DMS153 treated with DMSO at 0.1 percent for 48 hours (cell line): ENCODE results near the gene C4B.
"Not testable (repeated sequence)": the region's sequence is repeated elsewhere in the genome, so short reads cannot be mapped to it uniquely, and the experiment has no call there.

Experiments used
- DNase-seq: peaks from one replicate; lab custom pipeline; 2025; ENCODE audit not compliant: unreplicated experiment; lab: John Stamatoyannopoulos, UW

Gene C4B

DNA sequence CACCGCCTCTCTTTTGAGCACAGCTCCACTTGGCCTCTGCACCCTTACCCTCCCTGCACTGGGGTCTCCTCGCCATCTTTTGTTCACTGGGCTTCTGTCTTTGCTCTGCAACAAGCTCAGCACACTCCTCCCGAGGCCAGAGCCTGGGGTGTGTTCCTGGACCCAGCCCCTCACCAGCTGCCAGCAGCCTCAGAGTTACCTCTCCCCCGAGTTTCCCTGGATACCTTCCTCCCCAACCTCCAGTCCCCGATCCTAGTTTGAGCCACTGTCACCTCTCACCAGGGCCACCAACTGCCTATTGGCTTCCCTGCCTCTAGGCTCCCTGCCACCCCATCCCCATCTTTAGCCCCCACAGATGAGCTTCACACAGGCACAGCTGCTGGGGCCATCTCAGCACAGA lies 36.0 kb downstream of the C4B start:
- DNase-seq: no peak

DNA sequence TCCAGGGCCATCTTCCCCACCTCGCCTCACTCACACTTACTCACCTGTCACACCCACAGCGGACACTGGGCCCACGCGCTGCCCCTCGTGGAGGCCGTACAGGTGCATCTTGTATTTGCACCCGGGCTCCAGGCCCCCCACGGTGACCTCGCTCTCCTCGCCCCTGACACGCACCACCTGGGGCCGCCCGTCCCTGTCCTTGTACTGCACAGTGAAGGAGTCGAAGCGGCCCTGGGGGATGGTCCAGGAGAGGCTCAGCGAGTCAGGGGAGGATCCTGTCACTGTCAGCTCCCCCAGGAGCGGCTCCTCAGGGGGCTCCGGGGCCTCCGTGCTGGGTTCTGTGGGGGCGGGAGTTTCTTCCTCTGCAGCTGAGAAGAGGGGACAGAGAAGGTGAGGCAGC lies 38.0 kb downstream of the C4B start:
- not testable (repeated sequence) for DNase-seq

GRCh38 chr6:32053314-32053713 lies 38.7 kb downstream of the C4B start:
- not testable (repeated sequence) for DNase-seq

GRCh38 chr6:32055756-32056155 lies 41.2 kb downstream of the C4B start:
- DNase-seq: not testable (repeated sequence)

GRCh38 chr6:32056254-32056653 lies 41.7 kb downstream of the C4B start:
- no peak for DNase-seq

DNA sequence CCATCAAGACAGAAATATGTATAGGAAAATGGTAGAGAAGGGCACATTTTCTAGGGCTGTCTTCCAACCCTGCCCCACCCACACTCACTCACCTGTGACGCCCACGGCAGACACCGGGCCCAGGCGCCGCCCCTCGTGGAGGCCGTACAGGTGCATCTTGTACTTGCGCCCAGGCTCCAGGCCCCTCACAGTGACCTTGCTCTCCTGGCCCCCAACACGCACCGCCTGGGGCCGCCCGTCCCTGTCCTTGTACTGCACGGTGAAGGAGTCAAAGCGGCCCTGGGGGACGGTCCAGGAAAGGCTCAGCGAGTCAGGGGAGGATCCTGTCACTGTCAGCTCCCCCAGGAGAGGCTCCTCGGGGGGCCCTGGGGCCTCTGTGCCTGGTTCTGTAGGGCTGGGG lies 43.4 kb downstream of the C4B start:
- no peak for DNase-seq

DNA sequence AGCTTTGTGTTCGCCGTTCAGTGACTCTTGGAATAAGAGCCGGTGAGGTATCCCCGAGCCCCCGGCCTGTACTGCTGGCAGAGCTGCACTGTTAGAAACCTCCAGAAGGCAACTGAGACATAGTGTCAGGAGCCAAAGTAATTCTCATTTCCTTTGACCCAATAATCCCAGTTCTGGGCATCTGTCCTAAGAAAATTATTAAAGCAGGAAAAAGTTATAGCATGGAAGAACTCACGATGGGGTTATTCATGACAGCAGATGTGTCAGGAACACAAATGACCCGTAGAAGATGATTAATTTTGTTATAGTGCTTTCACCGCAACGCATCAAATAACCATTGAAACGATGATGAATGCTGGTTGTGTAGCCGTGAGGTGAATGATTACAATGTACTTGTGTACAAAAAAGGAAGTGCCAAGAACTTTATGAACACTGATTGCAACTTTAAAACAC lies 43.9 kb downstream of the C4B start:
- no peak for DNase-seq

- DNase-seq: no peak
Observed at GRCh38 chr6:32060966-32061655, 46.5 kb downstream of the C4B start.

DNA sequence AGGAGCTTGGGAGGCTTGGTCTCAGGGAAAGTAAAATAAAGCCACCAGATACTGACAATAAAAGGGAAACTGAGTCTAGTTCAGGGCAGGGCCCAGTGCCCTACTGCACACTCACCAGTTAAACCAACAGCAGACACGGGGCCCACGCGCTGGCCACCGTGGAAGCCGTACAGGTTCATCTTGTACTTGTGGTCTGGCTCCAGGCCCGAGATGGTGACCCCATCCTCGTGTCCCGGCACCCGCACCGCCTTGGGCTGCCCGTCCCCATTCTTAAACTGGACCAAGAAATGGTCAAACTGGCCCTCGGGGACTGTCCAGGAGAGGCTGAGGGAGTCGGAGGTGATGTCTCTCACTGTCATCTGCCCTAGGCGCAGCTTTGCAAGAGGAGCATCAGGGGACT lies 50.1 kb downstream of the C4B start:
- DNase-seq: no peak

DNA sequence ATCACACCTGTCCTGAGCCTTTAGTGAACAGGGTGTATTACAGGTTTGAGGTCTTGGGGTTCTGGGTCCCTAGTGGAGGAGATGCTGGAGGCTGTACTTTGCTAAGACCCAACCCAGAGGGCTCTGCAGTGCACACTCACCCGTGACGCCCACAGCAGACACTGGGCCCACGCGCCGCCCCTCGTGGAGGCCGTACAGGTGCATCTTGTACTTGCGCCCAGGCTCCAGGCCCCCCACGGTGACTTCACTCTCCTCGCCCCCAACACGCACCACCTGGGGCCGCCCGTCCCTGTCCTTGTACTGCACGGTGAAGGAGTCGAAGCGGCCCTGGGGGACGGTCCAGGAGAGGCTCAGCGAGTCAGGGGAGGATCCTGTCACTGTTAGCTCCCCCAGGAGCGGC lies 52.9 kb downstream of the C4B start:
- DNase-seq: not testable (repeated sequence)

DNA sequence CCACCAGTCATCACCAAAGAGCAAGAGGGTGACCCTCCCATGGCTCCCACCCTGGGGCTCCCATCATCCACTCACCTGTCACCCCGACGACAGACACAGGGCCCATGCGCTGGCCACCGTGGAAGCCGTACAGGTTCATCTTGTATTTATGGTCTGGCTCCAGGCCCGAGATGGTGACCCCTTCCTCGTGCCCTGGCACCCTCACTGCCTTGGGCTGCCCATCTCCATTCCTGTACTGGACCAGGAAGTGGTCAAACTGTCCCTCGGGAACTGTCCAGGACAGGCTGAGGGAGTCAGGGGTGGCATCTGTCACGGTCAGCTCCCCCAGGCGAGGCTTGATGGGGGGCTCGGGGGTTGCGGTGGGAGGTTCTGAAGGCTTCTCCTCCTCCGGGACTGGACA lies 53.7 kb downstream of the C4B start:
- DNase-seq: not testable (repeated sequence)

- DNase-seq: no peak
Observed at GRCh38 chr6:32068867-32069266, 54.3 kb downstream of the C4B start.

DNA sequence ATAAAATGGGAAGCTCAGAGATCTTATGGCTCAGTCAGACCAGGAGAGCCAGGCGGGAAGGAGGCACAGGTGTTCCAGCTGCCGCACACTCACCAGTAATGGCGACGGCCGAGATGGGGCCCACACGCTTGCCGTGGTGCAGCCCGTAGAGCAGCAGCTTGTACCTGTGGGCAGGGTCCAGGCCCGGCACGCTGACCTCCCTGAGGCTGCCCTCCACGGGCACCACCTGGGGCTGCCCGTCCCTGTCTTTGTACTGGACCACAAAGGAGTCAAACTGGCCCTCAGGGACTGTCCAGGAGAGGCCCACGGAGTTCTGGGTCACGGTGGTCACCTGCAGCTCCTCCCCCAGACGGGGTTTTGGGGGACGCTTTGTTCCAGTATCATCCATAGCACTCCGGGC lies 54.9 kb downstream of the C4B start:
- no peak for DNase-seq

DNA sequence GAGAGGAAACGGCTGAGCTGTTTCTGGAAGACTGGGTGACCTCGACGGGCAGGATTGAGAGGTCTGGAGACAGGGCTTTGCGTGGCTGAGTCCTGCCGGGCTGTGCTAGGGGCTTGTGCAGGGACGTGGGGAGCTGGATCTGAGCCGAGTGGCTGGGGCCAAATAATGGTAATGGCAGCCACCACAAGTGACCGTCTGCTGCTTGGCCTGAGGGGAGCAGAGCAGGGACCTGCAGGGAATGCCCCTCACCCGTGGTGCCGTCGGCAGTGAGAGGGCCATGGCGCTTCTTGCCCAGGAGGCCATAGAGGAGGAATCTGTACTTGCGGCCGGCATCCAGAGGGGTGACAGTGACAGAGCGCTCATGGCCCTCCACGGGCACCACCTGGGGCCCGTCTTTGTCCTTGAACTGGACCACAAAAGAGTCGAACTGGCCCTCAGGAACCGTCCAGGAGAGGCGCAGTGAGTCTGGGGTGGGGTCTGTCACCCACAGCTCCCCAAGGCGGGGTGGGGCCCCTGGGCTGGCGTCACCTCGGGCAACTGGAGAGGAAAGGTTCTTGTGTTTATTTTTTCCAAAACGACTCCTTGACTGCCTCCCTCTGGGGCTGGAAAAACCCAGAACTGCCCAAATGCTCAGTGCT lies 55.4 kb downstream of the C4B start:
- no peak for DNase-seq

DNA sequence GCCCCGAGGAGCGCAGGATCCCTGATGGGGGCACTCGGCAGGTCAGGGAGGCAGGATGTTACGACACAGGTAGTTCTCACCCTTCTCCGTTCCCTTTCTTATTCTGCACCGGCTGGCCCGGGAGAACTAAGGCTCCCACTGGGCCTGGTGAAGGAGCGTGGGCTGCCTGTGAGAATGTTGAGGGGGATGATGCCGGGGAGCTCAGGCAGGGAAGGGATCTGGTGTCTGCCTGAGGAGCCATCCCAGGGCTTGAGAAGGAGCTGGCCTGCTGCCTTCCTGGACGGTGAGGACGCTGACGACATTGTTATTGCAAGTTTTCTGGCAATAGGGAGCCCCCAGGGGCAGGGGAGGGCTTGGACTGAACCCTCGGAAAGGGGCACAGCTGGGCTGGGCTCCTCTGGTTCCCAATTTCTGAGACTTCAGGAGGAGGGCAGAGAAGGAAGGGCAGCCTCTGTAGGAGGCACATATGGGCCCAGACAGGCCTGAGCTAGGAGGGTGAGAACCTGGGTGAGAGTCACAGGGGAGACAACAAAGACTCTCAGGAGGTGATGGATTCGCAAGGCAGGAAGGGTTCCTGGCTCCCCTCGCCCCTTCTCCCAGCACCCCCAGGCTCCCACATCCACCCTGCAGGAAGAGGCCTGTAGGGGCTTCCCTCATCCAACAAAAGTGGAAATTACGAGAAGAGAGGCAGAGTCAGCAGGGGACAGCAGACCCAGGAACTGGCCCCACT lies 56.4 kb downstream of the C4B start:
- no peak for DNase-seq

DNA sequence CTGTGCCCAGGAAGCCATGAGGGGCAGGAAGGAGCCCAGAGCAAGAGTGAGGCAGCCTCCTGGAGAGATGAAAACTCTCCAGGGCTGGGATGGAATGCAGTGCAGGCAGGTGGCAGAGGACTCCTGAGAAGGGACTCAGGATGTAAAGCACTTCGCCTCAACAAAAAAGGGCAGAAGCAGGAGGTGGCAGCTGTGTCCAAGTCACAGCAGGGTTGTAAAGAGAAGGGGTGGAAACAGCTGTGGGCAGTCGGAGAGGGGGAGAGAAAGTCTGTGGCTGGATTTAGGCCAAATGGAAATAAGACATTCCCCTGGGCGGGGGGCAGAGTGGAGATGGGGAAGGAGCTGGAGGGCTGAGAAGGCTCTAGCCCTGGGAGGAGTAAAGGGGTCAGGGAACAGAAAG lies 58.5 kb downstream of the C4B start:
- DNase-seq: no peak

DNA sequence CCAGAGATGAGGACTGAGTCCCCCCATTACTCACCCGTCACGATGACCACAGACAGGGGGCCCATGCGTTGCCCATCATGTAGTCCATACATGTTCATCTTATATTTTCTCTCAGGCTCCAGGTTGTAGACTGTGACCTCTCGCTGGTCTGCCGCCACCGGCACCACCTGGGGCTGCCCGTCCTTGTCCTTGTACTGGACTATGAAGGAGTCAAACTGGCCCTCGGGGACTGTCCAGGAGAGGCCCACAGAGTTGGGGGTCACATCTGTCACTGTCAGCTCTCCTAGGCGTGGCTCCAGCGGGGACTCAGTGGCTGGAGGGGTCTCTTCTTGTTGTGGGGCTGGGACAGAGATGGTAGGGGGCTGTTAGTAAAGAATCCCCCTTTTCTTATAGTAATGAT lies 59.0 kb downstream of the C4B start:
- no peak for DNase-seq

GRCh38 chr6:32074996-32075532 lies 60.5 kb downstream of the C4B start:
- no peak for DNase-seq

- no peak for DNase-seq
Observed at GRCh38 chr6:32075781-32076180, 61.2 kb downstream of the C4B start.

DNA sequence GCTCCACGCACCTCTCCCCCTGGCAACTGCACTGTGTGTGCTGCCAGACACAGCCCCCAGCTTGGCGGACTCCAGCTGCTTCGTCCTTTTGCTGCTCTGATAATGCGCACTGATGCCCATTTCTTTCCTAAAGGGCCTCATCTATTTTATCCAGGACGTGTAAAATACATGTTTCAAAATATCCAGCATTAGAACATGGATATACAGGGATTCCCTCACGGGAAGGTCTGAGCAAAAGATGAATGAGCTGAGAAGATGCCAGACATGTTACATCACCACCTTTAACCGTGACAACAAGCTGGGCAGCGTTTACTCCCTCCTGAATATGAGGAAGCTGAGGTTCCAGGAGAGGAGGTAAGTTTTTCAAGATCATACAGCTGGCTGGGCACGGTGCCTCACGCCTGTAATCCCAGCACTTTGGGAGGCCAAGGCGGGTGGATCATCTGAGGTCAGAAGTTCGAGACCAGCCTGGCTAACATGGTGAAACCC lies 61.8 kb downstream of the C4B start:
- DNase-seq: no peak

GRCh38 chr6:32079566-32080290 lies 65.1 kb downstream of the C4B start:
- DNase-seq: no peak
